OCI-M2 (cell line): ENCODE measurements around the gene TRPM1.

Experiments
- DNase-seq: peaks from one replicate; lab custom pipeline; 2025; ENCODE audit not compliant: unreplicated experiment; lab: John Stamatoyannopoulos, UW

Gene TRPM1

DNA sequence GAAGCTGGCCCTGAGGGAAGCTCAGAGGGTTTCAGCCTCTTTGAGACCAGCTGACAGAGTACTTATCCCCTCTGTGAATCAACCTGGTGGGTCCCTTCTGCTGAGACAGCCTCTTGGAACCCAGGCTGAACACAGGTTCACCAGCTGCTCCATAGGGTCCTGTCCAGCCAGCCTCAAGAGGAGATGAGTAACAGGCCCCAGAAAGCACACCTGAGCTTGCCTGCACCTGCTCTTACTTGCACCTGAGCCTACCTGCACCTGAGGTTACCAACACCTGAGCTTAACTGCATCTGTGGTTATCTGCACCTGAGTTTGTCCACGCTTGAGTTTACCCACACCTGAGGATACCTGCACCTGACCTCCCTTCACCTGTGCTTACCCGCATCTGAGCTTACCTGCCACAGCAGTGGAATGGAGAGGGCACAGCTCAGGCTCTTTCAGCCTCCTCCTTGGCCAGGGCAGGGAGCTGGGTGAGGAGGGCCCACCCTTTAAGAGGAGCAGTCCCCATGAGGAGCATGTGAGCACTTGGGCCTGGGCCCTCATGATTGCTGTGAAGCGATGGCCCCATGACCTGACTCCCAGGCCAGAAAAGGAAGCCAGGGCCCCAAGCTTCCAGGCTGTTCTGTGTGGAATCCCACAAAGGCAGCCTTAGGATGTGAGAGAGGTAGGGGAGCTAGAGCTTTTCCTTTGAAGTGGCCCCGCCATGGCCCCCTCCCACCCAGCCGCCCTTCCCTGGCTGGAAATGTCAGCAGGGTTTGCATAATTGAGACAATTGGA, at the start of gene TRPM1:
Gene TRPM1 (minus strand): TSS at position 464 of the 777 bp plus-strand sequence. CDS start 20,370 bp downstream, outside the sequence.
- DNase-seq = no peak

DNA sequence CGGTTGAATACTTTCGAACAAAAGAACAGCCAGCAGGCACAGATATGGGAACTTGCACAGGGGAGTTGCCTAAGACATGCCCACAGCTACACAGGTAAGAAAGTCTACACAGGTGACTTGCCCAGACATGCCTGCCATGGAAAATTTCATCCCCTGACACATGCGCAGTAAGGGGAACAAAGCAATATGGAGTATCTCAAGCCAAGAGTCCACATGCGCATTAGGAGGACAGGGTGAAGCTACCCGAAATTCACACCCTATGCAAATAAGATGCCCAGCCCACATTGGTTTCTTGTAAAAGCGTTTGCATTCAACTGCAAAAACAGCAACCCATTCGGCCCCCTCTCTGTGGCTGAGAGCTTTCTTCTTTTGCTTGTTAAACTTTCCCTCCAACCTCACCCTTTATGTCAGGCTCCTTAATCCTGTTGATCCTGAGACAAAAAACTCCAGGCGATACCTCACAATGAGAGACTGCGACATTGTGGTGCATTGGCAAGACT, 49.3 kb upstream of the TRPM1 start:
- no peak for DNase-seq

DNA sequence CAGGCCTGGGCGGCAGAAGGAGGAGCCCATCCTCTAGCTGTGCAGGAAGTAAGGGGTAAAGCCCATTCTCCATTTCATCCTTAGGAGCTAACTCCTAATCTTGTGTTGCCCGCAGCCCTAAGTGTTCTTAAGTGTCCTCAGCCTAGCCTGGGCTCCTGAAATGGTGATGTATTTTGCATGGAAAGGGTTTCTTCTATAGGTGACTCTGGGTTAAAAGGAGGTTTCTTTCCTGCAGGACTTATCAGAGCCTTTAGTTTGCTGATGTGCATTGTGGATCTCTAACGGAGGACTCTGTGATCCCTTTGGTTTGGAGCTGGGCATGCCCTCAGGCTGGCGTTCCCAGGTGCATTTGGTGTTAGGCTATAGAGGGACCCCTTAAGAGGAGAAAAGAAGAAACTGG, 48.5 kb upstream of the TRPM1 start:
- no peak for DNase-seq

DNA sequence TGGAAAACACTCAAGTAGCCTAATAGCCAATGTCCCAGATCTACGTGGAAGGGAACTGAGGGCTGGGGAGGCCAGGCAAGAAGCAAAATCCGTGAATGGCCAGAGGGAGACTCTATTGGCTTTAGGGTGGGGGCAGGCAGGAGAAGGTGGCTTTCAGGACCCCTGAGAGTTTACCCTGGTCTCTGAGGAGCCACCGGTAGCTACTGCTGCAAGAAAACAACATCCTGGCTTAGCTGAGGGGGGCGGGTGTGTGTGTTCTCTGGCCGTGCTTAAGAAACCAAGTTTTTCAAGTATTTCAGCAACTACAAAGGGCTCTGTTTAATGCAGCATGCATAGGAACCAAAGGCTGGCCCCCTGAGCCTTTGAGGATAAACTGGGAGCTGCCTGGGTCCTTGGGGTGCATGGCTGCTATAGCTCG, 47.6 kb upstream of the TRPM1 start:
- no peak for DNase-seq

DNA sequence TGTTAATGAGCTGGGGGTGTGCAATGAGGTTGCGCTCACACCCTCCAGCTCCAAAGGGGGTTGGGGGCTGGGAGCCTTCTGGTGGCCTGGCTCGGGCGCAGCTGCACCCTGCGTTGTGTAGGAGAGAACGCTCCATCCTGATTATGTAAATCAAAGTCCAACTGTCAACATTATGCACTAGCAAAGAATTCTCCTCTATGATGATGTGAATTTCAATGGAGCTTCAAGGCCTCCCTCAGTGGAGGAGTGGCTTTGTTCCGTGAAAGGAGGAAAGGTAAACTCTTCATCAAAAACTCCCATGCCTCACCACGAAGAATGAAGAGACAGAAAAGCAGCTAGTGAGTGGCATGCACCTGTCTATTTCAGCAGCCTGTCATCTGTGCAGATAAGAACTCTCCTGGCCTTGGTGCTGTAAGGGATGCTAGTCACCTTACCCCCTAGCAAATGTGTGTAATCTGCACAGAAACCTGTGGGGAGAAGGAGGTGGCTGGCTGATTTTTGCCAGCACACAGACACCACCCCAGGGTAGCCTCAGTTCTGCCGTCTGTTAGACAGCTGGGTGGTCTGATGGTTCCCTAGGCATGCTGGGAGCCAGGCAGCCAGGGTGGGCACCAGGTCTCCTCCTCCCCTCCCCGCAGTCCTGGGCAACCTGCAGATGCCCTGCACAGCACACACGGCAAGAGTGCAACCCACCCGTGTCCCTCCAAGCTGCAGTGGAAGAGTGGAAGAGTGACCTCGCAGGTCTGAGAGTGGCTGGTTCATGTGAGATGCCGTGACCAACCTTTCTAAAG, 47.0 kb upstream of the TRPM1 start:
- no peak for DNase-seq

DNA sequence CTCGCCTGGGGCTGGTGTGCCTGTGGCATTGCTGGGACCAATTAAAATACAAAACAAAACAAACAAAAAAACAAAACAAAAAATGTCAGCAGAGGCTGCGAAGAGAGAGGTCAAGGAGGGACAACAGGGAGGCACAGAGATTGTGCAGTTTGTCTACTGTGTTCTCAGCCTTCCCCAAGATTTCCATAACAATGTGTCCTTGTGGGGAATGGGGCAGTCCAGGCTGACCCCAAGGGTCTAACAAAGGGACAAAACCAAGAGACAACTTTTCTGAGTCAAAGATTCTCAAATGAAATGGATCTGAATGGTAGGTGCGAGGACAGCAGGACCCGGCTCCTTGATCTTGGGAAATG, 46.4 kb upstream of the TRPM1 start:
- no peak for DNase-seq

DNA sequence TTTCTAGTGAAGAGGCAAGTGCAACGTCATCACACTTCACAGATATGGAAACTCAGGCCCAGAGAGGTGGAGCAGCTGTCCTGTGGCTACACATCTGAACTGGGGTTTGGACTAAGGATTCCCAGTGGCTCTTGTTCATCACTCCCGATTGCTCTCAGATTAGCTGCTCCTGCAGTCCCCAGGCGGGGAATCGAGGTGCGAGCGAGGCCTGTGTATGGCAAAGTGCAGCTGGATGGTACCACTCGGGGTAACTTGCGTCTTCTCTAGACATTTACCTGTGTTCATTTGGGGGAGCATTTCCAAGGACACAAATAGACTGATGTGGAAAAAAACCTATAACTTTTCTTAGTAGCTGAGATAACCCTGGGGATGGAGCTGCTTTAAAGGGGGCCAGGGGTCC, 45.9 kb upstream of the TRPM1 start:
- DNase-seq = no peak

DNA sequence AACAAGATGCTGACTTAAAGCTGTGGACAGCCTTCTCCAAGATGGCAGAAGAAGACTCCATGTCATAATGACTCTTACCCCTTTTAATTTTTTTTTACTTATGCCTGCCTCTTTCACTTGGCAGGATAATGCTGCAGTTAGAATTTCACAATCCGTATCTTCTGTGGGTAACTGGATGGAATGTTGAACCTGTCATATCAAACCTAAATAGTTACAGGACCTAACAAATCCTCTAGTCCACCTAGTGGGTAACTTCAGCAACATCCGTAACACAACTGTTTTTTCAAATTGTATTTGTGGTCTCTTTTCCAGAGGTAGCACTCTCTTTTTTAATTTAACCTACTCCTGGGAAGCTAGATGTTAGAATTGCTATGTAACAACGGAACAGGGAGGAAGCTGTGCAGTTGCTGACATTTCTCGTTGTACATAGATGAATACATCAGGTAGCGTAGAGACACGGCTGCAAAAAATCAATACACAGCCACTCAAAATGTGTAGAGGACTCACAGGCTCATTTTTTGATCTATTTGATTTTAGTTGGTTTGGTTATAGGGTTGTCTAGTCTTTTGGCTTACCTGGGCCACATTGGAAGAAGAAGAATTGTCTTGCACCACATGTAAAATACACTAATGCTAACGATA, 43.9 kb upstream of the TRPM1 start:
- no peak for DNase-seq

DNA sequence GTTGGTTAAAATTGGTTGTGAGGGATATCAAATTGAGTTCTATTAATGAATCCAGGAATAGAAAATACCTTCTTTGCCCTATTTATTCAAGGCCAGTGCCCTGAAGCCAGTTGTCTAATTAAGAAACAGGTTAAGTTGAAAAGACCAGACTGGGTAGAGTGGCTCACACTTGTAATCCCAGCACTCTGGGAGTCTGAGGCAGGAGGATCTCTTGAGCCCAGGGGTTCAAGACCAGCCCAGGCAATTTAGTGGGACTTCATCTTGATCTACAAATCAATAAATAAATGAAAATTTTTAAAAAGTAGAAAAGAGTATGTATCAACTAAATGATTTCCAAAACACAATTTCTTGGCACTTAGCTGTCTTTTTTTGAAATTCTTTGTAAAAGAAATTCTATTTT, 40.3 kb upstream of the TRPM1 start:
- no peak for DNase-seq

DNA sequence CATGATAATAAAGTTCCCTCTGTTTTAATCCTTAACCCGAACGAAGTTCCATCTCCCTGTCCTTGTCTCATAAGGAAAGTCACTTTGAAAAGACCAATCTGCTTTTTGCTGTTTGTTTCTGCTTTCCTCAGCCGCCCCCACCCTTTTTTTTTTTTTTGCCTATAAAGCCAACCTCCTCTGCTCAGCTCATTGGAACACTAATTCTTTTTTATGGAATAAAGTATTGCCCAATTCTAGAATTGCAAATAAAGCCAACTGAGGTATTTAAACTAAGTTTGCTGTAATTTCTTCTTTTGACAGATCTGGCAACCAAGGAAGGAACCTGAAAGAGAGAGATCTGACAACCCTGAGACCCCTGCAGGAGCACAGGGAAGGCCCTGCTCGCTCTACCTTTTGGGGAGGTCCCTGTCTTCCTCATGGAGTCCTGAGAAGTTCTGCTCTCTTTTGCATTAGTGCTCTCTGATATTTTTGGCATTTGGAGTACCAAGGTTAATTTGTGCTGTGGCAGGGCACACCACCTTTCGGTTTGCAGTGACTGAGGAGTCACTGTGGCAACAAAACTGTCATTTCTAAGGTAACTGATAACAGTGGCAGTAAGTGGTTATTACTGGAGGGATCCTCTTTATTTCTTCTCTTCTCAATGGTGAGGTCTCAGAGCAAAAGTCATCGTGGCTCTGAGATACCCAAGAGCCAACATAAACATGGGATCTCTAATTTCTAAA, 35.2 kb upstream of the TRPM1 start:
- DNase-seq = no peak

DNA sequence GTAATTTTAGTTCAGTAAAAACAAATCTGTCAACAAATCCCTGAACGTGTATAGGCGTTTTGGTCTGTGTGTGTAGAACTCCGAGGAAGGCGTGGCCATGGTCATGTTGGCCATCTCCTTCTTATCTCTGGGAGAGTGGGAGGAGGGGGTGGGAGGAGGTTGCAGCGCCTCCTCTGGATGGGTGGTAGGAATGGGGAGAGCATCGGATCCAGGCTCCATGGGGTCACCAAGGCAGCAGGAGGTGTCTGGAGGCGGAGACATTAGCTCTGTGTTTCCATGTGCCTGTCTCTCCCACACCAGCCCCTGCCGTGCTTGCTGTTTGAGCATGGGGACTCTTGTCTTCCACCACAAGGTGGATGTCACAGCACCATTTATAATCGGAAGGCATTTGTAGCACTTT, 34.5 kb upstream of the TRPM1 start:
- no peak for DNase-seq

DNA sequence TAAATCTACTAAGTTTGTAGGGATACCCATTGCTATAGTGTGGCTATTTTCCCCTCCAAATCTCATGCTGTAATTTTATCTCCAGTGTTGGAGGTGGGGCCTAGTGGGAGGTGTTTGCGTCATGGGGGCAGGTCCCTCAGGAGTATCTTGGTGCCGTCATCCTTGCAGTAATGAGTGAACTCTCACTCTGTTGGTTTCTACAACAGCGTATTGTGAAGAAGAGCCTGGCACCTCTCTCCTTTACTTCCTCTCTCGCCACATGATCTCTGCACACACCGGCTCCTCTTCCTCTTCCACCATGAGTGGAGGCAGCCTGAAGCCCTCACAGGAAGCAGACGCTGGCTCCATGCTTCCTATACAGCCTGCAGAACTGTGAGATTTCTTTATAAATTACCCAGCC, 34.0 kb upstream of the TRPM1 start:
- DNase-seq = no peak

DNA sequence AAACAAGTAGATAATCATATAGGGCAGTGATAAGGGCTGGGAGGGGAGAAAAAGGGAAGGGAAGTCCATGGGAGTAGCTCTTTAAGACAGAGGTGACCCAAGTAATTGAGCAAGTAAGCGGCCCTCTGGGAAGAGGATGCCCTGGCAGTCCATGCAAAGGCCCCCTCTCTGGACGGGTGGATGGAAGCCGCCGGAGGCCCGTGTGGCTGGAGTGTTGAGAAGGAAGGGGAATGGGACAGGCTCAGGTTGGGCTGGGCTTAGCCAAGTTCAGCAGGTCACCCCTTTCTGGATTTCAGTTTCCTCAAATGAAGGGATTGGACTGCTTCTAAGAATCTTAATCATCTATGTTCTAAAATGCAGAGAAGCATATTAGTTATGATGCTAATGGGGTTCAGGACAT, 32.4 kb upstream of the TRPM1 start:
- DNase-seq = no peak

DNA sequence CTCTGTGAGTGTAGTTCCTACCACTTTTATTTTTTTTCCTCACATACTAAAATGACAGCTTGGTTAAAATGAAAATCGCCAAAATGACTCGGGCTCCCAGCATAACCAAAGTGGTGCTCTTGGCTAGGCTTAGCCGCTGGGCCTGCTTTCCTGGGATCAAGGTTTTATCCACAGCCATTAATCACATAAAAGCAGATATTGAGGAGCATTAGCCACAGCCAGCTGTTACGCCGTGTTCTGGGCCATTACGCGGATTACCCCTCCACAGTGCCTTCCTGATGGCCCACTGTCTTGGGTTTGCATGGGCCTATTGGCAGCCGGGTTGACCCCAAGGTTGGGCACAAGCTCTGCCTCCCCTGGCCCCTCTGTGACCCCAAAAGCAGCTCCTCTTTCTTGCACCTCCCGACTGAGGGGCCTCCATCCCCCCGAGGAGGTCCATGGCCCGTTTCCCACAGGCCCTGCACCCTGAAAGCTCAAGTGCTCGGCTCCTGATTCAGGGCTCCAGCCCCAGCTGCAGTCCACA, 30.4 kb upstream of the TRPM1 start:
- DNase-seq = no peak

DNA sequence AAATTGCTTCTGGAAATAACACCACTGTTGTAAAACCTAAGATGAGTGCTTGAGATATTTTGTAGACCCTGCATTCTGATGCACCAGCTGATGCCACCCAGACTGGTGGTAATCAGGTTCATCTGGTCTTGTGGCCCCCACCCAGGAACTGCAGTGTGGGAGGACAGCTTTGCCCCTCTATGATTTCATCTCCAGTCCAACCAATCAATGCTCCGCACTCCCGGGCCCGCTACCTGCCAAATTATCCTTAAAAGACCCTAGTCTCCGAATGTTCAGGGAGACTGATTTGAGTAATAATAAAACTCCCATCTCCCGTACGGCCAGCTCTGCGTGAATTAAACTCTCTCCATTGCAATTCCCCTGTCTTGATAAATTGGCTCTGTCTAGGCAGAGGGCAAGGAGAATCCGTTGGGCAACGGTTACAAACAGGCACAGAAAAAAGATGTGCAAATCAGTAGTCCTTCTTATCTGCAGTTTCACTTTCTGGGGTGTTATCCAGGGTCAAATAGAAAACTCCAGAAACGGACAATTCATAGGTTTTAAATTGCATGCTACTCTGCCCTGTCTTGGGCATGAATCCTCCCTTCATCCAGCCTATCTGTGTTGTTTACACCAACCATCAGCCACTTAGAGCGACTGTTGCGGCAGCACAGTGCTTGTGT, 29.2 kb upstream of the TRPM1 start:
- DNase-seq = no peak

DNA sequence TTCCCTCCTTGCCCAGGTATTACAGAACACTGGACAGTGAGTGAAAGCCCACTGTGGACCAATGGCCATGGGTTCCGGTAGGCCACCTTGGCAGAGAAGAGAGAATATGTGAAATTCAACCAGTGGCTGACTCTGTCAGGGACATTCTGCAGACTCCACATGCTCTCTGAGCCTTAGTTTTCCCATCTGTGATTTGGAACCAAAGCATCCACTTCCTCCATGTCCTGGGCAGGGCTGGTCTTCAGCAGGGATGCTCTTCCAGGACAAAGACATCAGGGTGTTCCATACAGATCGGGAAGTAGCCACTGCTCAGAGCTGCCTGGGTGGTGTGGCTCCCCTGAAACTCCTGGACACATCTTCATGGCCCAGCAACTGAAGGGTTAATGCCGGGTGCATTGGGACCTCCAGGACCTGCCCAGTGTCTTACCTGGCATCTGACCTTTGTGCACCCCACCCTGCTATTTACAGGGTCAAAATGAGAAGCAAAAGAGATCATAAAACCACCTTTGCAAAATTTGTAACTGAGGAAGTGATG, 28.3 kb upstream of the TRPM1 start:
- no peak for DNase-seq

DNA sequence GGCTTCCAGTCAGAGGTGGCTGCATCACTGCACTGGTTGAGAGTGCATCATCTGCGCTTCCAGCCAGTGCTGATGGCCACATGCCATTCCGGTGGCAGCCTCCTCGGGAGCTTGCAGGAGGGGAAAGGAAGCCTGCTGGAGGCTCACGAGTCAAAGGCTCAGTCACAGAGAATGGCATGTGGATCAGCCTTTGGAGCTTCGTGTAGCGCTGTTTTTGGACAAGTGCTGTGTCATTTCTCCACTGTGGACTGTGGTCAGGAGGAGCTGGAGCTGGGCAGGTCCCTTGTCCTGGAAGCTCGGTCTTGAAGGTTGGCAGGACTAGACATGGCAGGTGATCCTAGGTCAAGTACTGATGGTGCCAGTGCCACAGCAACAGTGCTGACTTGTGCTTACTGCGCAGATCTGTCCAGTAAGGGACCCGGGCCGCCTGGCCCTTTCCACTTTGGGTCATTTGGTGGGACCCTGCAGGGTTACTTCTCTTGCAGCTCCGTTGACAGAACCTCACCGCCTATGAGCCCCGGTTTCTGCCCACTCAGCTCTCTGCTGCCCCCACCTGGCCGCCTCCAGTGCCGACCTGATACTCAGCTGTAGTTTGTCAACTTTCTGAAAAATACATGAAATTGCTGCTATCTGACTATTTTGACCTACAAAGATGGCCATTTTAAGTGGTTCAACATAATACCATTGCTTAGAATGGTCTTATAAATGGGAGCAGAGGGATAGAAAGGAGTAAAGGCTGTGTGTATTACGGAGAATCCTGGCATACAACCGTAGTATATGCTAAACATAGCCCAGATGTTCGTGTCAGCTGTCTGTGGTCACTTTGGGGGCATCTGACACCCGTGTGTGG, 27.6 kb upstream of the TRPM1 start:
- DNase-seq = peak; percentile 19

DNA sequence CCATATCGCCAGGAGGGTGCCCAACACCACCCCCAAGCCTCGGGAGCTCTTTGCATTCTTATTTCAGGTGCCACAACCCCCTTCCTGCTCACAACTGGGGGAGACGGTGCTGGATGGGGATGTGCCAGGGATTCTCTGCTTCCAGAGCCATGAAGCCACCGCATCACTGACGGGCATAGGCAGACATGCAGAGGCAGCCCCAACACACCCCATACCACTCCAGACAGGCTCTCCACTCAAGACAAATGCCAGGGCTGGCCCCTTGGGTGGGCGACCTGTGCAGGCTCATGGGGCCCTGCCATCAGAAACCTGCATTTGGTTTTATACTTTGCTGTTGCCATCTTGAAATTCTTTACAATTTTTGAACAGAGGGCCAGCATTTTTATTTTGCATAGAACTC, 27.0 kb upstream of the TRPM1 start:
- DNase-seq = no peak

DNA sequence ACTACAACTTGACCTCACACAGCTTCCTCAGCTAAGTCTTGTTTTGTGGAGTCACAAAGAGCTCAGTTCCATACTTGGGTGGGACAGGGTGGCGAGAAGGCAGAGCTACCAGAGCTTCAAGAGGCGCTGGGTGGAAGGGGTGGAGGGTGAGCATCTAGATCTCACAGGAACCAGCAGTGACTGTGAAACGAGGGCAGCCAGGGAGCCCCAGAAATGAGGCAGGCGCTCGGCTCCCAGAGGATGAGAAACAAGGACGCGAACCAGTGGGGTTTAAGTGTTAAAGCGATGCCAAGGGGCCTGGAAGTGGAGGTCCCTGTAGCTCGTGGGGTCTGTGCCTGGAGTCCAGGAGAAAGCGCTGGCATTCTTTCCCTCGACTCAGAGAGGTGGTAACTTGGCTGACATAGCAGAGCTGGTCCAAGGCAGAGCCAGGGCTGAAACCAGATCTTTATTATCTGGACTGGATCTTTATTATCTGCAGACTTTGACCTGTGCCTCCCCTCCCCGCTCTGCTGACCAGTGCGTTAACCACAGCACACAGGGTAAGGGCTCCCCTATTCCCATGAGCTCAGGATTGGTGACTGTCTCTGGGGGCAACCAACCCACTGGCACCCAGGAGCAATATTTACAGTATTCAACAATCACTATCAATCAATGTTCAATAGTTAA, 26.2 kb upstream of the TRPM1 start:
- DNase-seq = no peak
